Smooth muscle cell (in vitro differentiated cells): Measurements from ENCODE around the gene TEX19. TPM values are rescaled to one million over a fixed set of nuclear protein-coding genes. Genes with fewer than 3 reads are reported as not detected.

Source experiments
- DNase-seq: peaks from one replicate; lab custom pipeline; 2025; ENCODE audit not compliant: unreplicated experiment; lab: John Stamatoyannopoulos, UW
- H2AFZ ChIP-seq: fragments of 200-600 bp; sonication (generic); 2 replicates; pipeline ENCODE4 v1.6.0; 2016; ENCODE audit warnings: antibody characterized with exemption, low read depth, mild to moderate bottlenecking
- H3F3A ChIP-seq: fragments of 200-600 bp; sonication (generic); 2 replicates; pipeline ENCODE4 v1.6.0; 2017; ENCODE audit warnings: antibody characterized with exemption, low read depth
- H3K27ac ChIP-seq: fragments of 200-600 bp; sonication (generic); 2 replicates; pipeline ENCODE4 v1.5.1; 2016; ENCODE audit warnings: low read depth, mild to moderate bottlenecking
- H3K27me3 ChIP-seq: fragments of 200-600 bp; sonication (generic); 2 replicates; pipeline ENCODE4 v1.6.1; 2016; ENCODE audit warnings: low read depth, mild to moderate bottlenecking
- H3K36me3 ChIP-seq: fragments of 200-600 bp; sonication (generic); 2 replicates; pipeline ENCODE4 v1.5.1; 2016; ENCODE audit warnings: low read depth
- H3K4me1 ChIP-seq: fragments of 200-600 bp; sonication (generic); 2 replicates; pipeline ENCODE4 v1.5.1; 2016; ENCODE audit warnings: low read depth
- H3K4me2 ChIP-seq: fragments of 200-600 bp; sonication (generic); 2 replicates; pipeline ENCODE4 v1.6.0; 2016; ENCODE audit warnings: mild to moderate bottlenecking
- H3K4me3 ChIP-seq: fragments of 200-600 bp; sonication (generic); 2 replicates; pipeline ENCODE4 v1.5.1; 2016; ENCODE audit warnings: mild to moderate bottlenecking
- H3K79me2 ChIP-seq: fragments of 200-600 bp; sonication (generic); 2 replicates; pipeline ENCODE4 v1.6.0; 2016; ENCODE audit warnings: low read depth, mild to moderate bottlenecking
- H3K9ac ChIP-seq: fragments of 200-600 bp; sonication (generic); 2 replicates; pipeline ENCODE4 v1.6.0; 2016; ENCODE audit warnings: low read depth
- H3K9me3 ChIP-seq: fragments of 200-600 bp; sonication (generic); replicated peaks from 2 replicates; pipeline ENCODE4 v1.5.1; 2016; ENCODE audit warnings: low read depth
- H4K20me1 ChIP-seq: fragments of 200-600 bp; sonication (generic); 2 replicates; pipeline ENCODE4 v1.6.0; 2016; ENCODE audit warnings: low read depth
- CTCF ChIP-seq: fragments of 200-600 bp; sonication (generic); IDR thresholded peaks from 2 replicates; pipeline ENCODE4 v1.5.1; 2017; ENCODE audit warnings: borderline replicate concordance, mild to moderate bottlenecking, antibody characterized with exemption; ENCODE audit not compliant: insufficient read depth, poor library complexity, severe bottlenecking
- WGBS: methylation state at CpG from one replicate; pipeline ENCODE4 v1.1.7; 2016; ENCODE audit warnings: low lambda C conversion rate; 5-methylcytosine and 5-hydroxymethylcytosine counted together
- polyA plus RNA-seq: library from polyadenylated mRNA; unstranded; fragments of >200 nt; fragmentation: Nextera tagmentation; extraction: Ambion mirVana; gene quantifications from 2 replicates; pipeline ENCODE4 v1.2.1, GENCODE V29; 2016
- total RNA-seq: library from RNA; depleted of rRNA; stranded (reverse); fragments of >200 nt; gene quantifications from 2 replicates; pipeline ENCODE4 v1.2.3, GENCODE V29; 2014

Gene TEX19
- total and polyA plus RNA-seq, 2 experiments from 2014 or later: not detected

GRCh38 chr17:82399601-82400101 lies 40.6 kb downstream of the TEX19 start:
- Histone ChIP-seq H3K36me3 (no peaks in the 10 kb centered on the region), H2AFZ (no peak overlapping the region), H3K4me1 (no peaks in the 10 kb centered on the region), H3K27ac (no peak overlapping the region), H3K4me2 (no peak overlapping the region), H3F3A (peaks cover 4% of the 10 kb centered on the region), H3K9me3 (no peaks in the 10 kb centered on the region), H3K79me2 (no peaks in the 10 kb centered on the region), H4K20me1 (no peaks in the 10 kb centered on the region), H3K9ac (no peak overlapping the region), H3K4me3 (no peak overlapping the region), H3K27me3 (no peaks in the 10 kb centered on the region)
- DNase-seq: no peak
- no peak for TF ChIP-seq CTCF
- WGBS: 94% methylated on average over 18 of the region's 18 CpGs

- H3K27me3 ChIP-seq: no peaks in the 10 kb centered on the region
- H3K9me3 ChIP-seq: no peaks in the 10 kb centered on the region
- H2AFZ ChIP-seq: no peak overlapping the region
- H3K36me3 ChIP-seq: no peaks in the 10 kb centered on the region
- no peak overlapping the region for H3K27ac ChIP-seq
- H4K20me1 ChIP-seq: no peaks in the 10 kb centered on the region
- TF ChIP-seq CTCF: no peak
- H3F3A ChIP-seq: peaks cover 4% of the 10 kb centered on the region
- H3K4me2 ChIP-seq: no peak overlapping the region
- H3K4me1 ChIP-seq: no peaks in the 10 kb centered on the region
- no peak for DNase-seq
- H3K4me3 ChIP-seq: no peak overlapping the region
- 93% methylated on average over 7 of the region's 7 CpGs for WGBS
- no peaks in the 10 kb centered on the region for H3K79me2 ChIP-seq
- H3K9ac ChIP-seq: no peak overlapping the region
These were observed 41.2 kb downstream of the TEX19 start for GRCh38 chr17:82400206-82400605.

DNA sequence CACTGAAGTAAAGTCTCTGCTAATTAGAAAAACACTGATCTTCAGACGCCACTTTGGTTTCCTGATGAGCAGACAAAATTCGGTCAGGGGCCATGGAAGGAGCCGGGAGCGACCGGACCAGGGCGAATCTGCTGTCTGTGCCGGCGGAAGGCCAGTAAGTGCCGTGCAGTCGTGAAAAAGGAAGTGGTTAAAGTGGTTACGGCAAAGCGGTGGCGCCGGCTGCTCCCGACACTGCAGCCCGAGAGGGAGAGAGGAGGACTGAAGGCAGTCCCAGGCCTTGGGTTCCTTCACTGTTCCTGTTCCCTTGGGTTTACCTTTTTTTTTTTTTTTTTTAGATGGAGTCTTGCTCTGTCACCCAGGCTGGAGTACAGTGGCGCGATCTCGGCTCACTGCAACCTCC lies 41.8 kb downstream of the TEX19 start:
- Histone ChIP-seq H3K4me2 (no peak overlapping the region), H3F3A (peaks cover 4% of the 10 kb centered on the region), H3K79me2 (no peaks in the 10 kb centered on the region), H3K27me3 (no peaks in the 10 kb centered on the region), H3K27ac (no peak overlapping the region), H3K36me3 (no peaks in the 10 kb centered on the region), H2AFZ (no peak overlapping the region), H3K9ac (no peak overlapping the region), H3K9me3 (no peaks in the 10 kb centered on the region), H3K4me1 (no peaks in the 10 kb centered on the region), H4K20me1 (no peaks in the 10 kb centered on the region), H3K4me3 (no peak overlapping the region)
- DNase-seq: no peak
- WGBS: 97% methylated on average over 19 of the region's 19 CpGs
- no peak for TF ChIP-seq CTCF

- Histone ChIP-seq H3K36me3 (no peaks in the 10 kb centered on the region), H2AFZ (no peak overlapping the region), H3K79me2 (no peaks in the 10 kb centered on the region), H3K9me3 (no peaks in the 10 kb centered on the region), H3K9ac (no peak overlapping the region), H3K4me3 (no peak overlapping the region), H3K4me2 (no peak overlapping the region), H3K27me3 (no peaks in the 10 kb centered on the region), H3K4me1 (no peaks in the 10 kb centered on the region), H3K27ac (no peak overlapping the region), H4K20me1 (no peaks in the 10 kb centered on the region), H3F3A (no peaks in the 10 kb centered on the region)
- 96% methylated on average over 7 of the region's 7 CpGs for WGBS
- no peak for DNase-seq
- TF ChIP-seq CTCF: no peak
These were observed 43.8 kb downstream of the TEX19 start for GRCh38 chr17:82402865-82403264.
